Vein endothelial cell (primary cell): Measurements from ENCODE around the gene GSPT2. TPM values are rescaled to one million over a fixed set of nuclear protein-coding genes. Genes with fewer than 3 reads are reported as not detected.

Source experiments
- total RNA-seq: library from RNA; depleted of rRNA; stranded (reverse); fragments of >200 nt; gene quantifications from 2 replicates; pipeline ENCODE4 v1.2.3, GENCODE V29; 2012

GSPT2 gene
- total RNA-seq: 6.2 and 7.1 TPM in 2 replicates

DNA sequence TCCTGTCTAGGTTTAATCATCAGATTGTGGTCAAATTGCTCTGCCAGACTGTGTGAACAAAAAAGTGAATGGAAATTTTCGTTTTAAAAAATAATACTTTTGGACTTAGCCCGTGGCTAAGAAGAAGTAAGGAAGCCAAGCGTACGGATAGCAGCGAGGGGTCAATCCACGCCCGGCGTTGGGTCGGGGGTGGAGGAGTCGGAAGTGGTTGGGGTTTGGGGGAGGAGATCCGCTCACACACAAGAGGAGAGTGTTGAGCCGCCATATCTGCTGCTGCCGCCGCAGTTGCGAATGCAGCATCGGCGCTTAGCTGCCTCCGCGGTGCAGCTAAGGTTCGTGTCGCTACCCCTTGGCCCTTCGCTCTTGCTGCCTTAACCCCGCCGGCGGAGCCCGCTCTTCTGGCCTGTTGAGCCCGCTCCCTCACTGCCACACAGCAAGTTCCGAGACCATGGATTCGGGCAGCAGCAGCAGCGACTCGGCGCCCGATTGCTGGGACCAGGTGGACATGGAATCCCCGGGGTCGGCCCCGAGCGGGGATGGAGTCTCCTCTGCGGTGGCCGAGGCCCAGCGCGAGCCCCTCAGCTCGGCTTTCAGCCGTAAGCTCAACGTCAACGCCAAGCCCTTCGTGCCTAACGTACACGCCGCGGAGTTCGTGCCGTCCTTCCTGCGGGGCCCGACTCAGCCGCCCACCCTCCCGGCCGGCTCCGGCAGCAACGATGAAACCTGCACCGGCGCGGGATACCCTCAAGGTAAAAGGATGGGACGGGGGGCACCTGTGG lies at the start of gene GSPT2:
Gene GSPT2, plus strand, starts transcription at position 264 of the 779 bp plus-strand sequence. Its CDS starts 185 bp downstream, at position 449.

DNA sequence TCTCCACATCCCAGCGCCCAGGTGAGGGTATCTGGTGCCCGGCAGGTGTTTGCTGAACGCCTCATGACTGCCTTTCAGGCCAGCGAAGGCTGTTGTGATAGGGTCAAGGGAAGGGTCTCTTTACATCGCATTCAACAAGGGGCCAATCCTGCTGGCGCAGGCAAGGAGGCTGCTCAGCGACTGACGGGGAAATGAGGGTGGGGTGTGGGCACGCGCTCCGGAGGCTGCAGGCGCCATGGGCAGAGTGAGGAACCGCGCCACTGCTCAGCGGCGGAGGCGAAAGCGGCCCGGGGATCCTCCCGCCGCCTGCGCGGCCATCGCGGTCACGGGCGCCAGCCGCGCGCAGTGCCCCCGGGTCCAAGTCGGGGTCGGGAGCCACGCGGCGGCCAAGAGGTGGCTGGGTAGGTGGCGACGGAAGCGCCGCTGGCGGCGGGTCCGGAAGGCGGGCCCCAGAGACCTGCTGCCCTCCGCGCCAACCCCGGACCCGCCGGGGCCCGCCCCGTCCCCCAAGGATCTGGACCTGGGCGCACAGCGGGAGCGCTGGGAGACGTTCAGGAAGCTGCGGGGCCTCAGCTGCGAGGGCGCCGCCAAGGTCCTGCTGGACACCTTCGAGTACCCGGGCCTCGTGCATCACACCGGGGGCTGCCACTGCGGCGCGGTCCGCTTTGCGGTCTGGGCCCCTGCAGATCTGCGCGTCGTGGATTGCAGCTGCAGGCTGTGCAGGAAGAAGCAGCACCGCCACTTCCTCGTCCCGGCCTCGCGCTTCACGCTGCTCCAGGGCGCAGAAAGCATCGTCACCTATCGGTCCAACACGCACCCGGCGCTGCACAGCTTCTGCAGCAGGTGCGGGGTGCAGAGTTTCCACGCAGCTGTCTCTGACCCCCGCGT lies 32.7 kb upstream of the GSPT2 start, which contains the start of gene CENPVL1:
Gene CENPVL1, plus strand, starts transcription at position 236 of the 888 bp plus-strand sequence. Its CDS starts 0 bp downstream, at position 236.

Other genes starting within 250 kb of the GSPT2 start
- 0.33 and 2.4 TPM in 2 replicates for gene NUDT11, start 246.8 kb upstream of the GSPT2 start, total RNA-seq
- gene CENPVL3, start 124.5 kb upstream of the GSPT2 start, total RNA-seq: not detected in 2 replicates
- gene CENPVL2, start 60.6 kb upstream of the GSPT2 start, total RNA-seq: not detected in 2 replicates
- not detected in 2 replicates for gene CENPVL1, start 32.9 kb upstream of the GSPT2 start, total RNA-seq
- 183 and 261 TPM in 2 replicates for gene MAGED1, start 150.2 kb downstream of the GSPT2 start, total RNA-seq